Regular cardiac myocyte (primary cell): ENCODE measurements around the gene C11orf52. TPM values are rescaled to one million over a fixed set of nuclear protein-coding genes. Genes with fewer than 3 reads are reported as not detected.

Experiments
- total RNA-seq: library from RNA; depleted of rRNA; stranded (reverse); fragments of >200 nt; gene quantifications from 2 replicates; pipeline ENCODE4 v1.2.3, GENCODE V29; 2014

Gene C11orf52, protein sequence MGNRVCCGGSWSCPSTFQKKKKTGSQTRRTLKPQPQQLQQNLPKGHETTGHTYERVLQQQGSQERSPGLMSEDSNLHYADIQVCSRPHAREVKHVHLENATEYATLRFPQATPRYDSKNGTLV
- 0.38 and 1.4 TPM in 2 replicates for total RNA-seq

DNA sequence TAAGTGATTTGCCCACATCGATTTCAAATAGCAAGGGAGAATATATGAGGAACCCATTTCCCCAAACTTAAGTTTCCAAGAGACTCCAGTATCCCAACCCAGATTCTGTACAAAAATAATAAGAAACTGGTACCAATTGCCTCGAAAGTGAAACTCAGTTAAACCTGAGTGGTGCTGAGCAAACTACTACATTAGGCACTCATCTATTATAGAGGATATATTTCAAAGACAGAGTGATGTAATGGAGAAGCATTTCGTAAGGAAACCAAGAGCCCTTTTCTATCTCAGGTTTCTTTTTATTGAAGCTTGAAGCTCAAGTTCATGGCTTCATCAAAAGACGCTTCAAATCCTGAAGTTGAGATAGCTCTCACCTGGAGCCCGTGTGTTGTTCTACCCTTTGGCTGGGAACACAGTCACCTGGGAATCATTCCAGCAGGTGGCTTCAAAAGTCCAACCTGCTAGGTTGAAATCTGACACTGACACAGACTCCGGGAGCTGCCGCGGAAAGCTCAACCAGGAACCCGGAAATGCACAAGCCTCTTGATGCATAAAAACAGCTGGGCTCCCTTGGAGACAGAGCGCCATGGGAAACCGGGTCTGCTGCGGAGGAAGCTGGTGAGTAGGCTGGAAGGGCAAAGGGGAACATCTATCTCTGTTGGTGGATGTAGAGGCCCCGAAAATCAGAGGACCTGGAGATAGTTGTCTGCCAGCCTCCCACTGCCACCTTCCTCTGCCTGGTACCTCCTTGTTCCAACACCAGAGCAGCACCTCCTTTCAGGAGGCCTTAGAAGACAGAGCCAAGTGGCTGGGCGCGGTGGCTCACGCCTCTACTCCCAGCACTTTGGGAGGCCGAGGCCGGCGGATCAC, at the start of gene C11orf52:
Gene C11orf52 (plus strand): TSS at position 524 of the 867 bp plus-strand sequence. CDS start 60 bp downstream, at position 584.

DNA sequence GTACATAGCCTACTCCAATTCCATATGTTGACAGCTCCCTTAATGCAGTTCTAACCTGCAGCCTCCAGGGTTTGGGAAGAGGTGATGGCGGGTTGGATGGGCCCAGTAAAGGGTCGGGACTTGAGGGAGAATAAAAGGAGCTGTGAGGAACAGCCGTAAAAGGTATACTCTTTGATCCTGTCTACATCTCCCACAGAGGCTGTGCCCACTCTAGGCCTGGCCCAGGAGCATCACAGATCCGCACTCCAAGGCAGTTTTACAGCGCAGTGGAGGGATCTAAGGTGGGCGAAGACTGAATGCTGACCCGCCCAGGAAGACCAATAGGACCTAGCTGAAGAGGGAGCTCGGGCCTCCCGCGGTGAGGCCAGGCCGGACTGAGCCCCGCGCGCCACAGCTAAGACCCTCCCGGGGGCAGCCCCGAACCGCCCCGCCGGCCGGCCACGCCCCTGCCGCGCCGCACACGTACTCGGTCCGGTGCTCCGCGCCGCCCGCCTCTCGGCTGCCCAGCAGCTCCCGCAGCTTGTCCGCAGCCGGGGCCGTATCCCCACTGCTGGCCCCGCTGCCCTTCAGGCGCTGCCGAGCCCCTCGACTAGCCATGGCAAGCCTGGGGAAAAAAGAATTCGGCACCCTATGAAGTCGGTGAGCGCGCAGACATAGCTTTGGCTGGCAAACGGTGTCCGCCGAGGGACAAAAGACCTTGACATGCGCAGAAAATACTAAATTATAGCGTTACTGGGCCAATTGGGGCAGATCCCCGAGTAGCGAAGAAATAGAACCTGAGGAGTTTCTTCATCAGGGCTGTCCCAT, 47.6 kb upstream of the C11orf52 start, which contains the start of gene ALG9:
Gene ALG9 (minus strand): TSS at position 696 of the 807 bp plus-strand sequence. CDS start 99 bp downstream, at position 597.

DNA sequence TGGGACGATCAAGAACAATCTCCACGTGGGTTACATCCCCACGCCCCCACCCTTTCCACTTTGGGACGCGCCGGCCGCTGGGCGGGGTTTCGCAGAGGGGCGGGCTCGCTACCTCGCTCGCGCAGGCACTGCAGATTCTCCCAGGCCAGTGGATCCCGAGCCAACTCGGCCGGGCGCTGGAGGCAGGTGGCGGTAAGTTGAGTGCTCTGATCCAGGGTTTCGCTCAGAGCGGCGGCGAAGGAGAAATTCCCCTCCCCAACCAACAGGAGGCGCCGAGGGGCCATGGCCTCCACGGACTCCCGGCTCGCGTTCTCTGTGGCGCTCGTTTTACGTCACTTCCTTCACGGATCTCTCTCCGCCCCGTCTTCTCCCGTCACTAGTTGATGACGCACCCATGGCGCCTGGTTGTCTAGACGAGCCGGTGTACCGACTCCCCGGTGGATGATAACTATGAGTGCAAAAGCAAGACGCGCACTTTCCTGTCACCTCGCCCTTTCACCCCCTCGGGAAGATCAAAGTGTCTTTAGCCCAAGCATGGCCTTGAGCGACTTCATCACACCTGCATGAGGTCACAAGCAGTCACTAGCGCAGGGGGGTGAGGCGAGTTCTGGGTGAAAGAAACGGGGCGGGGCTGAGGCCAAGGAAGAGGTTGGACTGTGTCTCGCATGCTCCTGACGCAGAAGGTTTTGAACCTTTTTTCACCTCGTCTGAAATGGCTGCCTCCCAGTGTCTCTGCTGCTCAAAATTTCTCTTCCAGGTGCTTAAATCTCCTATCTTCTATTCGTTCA, 39.7 kb upstream of the C11orf52 start, which contains the start of the genes CFAP68 and FDXACB1:
Gene CFAP68 (plus strand): TSS at position 693 of the 788 bp plus-strand sequence. CDS start 20 bp downstream, at position 713.
Gene FDXACB1 (minus strand): TSS at position 317 of the 788 bp plus-strand sequence. CDS start 33 bp downstream, at position 284.

DNA sequence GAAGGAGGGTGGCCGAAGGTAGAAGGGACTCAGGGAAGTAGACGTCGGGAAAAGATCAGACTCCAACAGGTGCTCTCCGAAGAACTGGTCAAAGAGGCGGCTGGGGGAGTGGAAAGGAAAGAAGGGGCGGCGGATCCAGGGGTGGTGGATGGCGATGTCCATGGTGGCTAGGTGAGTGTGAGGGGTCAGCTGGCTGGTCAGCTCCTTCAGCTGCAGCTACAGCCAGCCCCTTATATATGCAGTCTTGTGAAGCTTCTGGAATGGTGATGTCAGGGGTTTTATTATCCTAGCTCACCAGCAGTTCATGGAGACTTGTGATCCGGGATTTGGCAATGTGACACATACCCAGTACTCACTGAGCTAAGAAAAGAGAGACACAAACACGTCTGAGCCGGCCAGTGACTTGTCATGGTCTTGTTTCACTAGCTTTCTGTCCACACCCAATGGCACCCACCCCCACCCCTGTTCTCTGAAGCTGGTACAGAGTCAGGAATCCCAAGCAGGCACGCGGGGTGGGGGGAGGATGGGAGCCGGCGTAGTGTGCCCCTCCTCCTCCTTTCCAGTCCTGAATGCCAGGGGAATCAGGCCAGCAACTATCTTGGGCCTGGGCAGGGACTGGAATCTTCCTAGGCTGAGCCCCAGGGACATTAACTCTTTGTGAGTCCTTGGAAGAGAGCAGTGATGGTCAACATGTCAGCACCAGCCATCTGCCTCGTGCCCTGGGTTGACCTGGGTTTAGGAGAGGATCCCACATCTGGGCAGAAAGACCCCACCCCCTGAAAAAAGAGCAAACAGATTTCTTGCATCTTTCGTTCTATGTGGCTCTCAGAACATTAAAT, 6.9 kb upstream of the C11orf52 start, which contains the start of gene CRYAB:
Gene CRYAB (minus strand): TSS at position 208 of the 839 bp plus-strand sequence. CDS start 46 bp downstream, at position 162.

DNA sequence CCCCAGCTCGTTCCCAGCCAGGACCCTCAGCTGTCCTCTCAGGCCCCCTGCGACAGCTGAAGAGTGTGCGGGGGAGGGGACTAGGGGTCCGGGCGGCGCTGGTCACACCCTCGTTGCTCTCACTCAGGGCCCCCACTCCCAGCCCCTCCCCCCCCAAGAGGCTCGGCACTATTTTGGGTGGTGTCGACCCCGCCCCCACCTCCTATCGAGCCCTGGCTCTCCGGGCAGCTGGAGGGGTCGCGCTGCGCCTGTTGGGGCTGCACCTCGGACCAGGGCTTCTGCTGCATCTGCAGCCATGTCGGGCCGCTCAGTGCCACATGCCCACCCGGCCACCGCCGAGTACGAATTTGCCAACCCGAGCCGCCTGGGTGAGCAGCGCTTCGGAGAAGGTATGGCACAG, 6.2 kb upstream of the C11orf52 start, which contains the start of gene HSPB2:
Gene HSPB2 (plus strand): TSS at position 200 of the 400 bp plus-strand sequence. CDS start 96 bp downstream, at position 296.

Other genes starting within 250 kb of the C11orf52 start
- gene PPP2R1B, start 152.5 kb upstream of the C11orf52 start, total RNA-seq = 44.3 and 50.2 TPM in 2 replicates
- gene ALG9, start 47.3 kb upstream of the C11orf52 start, total RNA-seq = 37.5 and 45.1 TPM in 2 replicates
- gene FDXACB1, start 39.7 kb upstream of the C11orf52 start, total RNA-seq = 2.0 and 5.2 TPM in 2 replicates
- 7.3 and 7.9 TPM in 2 replicates for gene CFAP68, start 39.4 kb upstream of the C11orf52 start, total RNA-seq
- gene CRYAB, start 7.1 kb upstream of the C11orf52 start, total RNA-seq = 41.2 and 44.7 TPM in 2 replicates
- gene HSPB2, start 6.2 kb upstream of the C11orf52 start, total RNA-seq = 0.28 and 0.77 TPM in 2 replicates
- gene DIXDC1, start 18.4 kb downstream of the C11orf52 start, total RNA-seq = 12.5 and 22.3 TPM in 2 replicates
- 33.0 and 52.1 TPM in 2 replicates for gene DLAT, start 106.5 kb downstream of the C11orf52 start, total RNA-seq
- gene PIH1D2, start 155.1 kb downstream of the C11orf52 start, total RNA-seq = 1.4 and 1.9 TPM in 2 replicates
- gene NKAPD1, start 155.4 kb downstream of the C11orf52 start, total RNA-seq = 21.1 and 27.9 TPM in 2 replicates
- gene TIMM8B, start 167.8 kb downstream of the C11orf52 start, total RNA-seq = 42.0 and 80.5 TPM in 2 replicates
- gene SDHD, start 168.0 kb downstream of the C11orf52 start, total RNA-seq = 158 and 183 TPM in 2 replicates
- under 0.01 TPM in 2 replicates for gene IL18, start 245.2 kb downstream of the C11orf52 start, total RNA-seq
- gene TEX12, start 248.5 kb downstream of the C11orf52 start, total RNA-seq = not detected in 2 replicates